ENCODE measurements around the gene PLEKHM3.
"Not testable (repeated sequence)": the region's sequence is repeated elsewhere in the genome, so short reads cannot be mapped to it uniquely, and the experiment has no call there.

The PLEKHM3 gene

DNA sequence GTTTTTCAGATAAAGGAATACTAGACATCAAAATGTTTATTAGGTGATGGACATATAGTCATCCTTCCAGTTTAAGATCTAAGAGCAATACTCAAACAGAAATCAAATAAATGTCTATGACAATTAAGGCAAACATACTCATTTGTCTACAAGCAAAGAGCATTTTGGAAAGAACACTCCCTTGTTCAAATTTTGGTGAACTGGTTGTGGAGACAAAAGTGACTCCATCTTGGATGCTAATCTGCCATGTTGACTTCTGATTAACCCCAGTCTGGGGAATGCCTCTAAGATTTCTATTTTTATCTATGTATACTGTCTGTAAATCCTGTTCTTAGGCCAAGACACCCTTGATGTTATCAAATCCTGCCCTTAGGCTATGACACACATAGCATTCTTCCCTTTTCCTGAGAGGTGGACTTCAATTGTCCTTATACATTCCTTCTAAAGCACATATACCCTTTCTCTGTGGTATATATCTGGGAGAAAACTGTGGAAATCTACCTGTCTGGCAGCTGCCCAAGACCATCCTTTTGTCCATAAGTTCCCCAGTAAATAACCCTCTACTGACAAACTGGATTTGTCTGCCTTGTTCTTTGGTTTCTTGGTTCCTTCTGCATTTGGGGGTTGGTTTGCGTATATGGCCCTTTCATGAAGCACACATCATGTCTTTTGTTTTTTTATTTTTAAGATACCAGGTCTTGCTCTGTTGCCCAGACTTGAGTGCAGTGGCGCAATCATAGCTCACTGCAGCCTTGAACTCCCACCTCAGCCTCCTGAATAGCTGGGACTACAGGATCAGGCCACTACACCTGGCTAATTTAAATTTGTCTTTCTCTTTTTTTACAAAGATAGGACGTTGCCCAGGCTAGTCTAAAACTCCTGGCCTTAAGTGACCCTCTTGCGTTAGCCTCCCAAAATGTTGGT lies 12.5 kb upstream of the PLEKHM3 start:
- DNase-seq = no peak

DNA sequence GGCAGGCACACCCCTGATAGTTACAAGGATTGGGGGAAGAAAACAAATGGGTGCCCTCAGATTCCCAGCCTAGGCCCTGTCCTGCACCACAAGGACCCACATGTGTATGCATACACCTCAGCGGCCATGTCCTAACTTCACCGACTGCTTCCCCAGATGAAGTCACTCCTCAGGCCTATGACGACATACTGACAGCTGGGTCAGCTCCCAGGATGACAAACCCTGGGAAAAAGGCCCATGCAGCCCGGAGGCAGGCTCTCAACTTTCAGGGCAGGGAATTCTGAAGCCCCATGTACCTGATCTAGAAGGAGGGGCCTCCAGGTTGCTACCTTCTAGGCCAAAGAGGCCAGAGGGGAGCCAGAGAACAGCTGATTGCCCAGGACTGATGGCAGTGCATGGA lies 11.0 kb upstream of the PLEKHM3 start:
- DNase-seq = no peak

DNA sequence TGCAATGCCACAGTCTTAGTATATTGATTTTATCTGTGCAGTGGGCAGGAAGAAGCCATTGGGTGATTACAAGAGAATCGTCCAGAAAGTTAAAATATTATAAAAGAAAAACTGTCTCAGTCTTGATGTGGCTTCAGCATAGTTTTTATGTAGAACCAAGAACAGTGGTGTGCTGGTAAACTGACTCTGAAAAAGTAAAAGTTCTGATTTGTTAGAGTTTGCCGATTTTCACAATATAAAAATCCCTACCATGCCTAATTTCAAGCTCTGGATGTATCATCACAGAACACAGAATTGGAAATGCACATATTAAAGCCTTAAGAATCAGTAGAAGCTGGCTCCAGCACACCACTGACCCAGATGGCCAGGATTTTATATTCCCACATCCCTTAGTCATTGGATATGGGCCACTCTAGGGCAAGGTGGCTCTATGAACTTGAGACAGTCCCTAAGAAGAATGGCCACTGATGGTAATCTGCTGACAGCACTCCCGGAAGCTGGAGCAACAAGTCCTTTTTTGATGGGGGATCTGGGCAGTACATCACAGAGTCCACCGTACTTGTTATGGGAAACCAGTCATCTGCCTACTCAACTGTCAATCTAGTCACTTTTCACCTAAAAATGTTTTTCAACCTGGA lies 9.3 kb upstream of the PLEKHM3 start:
- no peak for DNase-seq

DNA sequence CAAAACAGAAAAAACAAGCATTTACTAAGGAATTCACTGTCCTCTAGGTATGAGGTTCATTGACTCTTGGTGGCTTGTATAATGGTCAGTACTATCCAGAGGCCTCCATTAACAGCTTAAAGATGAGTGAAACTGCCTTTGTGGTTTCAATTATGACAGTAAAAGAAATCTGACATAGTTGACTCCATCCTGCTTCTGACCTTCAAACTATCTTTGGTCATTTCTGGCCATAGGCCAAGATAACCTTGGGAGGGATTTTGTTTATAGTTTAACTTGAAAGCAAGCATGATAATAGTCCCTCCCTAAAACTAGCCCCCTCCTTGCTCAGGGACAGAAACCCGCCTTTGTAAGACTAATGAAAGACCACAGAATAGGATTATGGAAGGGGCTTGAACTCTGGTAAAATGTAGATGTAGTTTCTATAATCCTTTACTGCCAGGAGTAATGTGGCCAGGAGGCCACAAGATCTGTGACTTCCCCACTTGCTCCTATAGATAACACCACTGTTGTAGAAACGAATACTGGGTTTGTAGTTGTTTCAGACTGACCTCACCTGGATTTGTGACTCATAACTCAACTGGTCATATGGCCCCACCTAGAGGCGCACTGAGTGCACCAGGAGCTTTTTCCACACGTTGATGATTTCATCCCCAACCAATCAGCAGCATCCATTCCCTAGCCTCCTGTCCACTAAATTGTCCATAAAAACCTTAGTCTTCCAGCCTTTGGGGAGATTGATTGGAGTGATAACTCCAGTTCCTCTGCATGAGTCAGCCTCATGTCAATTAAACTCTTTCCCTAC lies 8.6 kb upstream of the PLEKHM3 start:
- DNase-seq = peak; percentile 17

DNA sequence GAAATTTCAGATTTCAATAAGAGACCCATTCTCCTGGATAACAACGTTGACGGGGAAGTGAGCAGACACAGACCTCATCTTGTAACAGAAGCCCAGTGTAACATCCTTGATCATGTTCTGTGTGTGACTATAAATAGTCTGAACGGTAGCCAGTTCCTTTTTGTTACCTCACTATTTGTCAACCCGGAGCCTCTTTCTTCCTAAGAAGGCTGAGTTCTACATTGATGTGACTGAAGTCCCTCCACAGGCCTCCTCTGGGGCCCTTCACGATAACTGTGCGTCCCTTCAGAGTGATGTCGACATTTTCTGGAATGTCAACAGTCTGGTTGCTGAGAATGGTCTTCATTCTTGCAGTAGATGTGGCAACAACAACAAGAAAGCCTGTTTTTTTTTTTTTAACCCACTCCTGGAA lies 6.3 kb upstream of the PLEKHM3 start:
- DNase-seq = no peak

DNA sequence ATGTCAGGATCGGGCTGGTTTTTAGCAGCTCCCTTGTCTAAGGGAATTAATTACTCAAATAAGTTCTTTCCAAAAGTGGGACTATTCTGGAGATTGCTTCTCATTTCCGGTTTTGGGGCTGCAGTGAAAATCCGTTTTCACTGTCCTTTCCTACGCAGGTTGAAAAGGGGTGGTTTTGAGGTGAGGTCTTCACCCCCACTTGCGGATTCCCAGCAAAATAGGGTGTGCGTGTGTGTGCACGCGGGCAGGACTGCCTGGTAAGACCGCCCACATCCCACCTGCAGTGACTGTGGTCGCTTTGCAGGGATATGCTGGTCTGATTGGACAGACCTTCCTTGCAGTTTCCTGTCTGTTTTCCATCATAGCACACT lies 472 bp upstream of the PLEKHM3 start:
- no peak for DNase-seq

DNA sequence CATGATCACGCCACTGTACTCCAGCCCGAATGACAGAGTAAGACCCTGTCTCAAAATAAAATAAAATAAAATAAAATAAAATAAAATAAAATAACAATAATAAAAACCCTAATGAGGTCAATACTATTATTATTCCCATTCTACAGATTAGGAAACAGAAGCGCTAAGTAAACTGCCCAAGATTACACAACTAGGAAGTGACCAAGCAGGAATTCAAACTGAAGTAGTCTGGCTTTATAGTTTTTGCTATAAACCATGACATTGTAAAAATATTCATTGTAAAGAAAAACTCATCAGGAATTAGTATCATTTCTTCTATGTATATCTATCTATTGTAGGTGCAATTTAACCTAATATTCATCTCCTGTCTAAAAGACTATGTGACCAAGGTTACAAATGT lies 1.2 kb downstream of the PLEKHM3 start:
- DNase-seq = no peak

DNA sequence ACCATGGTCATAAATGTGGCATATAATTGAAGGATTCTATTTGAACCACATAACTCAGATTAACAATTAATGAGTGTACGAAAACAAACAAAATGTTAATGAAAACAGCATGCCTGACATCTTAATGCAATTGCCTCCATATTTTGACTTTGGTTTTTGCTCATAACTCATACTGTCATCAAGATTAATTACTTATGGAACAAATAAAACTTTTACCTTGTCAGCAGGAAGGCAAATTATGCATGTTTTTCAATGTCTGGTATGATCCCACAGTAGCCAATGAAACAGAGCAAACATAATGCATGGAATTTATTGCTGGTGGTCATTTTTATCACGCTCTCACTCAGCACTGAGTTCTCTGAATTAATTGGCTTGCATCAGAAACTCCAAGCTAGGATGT lies 5.1 kb downstream of the PLEKHM3 start:
- no peak for DNase-seq

DNA sequence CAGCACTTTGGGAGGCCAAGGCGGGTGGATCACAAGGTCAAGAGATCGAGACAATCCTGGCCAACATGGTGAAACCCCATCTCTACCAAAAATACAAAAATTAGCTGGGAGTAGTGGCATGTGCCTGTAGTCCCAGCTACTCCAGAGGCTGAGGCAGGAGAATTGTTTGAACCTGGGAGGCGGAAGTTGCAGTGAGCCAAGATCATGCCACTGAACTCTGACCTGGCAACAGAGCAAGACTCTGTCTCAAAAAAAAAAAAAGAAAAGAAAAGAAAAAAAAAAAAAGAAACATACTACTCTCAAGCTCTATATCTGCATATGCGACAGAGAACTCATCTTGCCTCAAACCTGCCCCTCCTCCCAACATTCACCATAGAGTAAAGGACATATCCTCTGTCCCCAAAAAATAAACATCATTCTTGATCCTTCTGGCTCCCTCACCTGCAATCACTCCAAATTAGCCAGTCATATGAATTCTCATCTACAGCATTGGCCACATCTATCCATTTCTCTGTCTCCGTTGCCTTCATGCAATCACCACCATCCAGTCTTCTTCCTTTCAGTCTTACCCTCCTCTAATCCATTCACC lies 7.1 kb downstream of the PLEKHM3 start:
- DNase-seq = not testable (repeated sequence)

DNA sequence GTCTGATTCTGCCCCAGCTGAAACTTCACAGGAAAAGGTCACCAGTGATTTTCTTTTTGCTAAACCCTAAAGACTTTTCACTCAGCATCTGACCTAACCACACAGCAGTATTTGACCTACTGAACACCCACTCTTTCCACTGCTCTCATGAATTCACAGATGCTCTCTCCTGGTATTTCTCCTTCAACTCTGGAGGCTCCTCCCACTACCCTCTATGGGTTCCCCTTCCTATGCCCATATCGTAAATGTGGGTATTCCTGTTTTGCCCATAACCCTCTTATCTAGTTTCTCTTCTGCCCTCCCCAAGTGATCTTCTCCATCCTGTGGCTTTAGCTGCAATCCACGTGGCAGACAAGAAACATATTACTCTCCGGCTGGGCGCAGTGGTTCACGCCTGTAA lies 7.6 kb downstream of the PLEKHM3 start:
- no peak for DNase-seq

DNA sequence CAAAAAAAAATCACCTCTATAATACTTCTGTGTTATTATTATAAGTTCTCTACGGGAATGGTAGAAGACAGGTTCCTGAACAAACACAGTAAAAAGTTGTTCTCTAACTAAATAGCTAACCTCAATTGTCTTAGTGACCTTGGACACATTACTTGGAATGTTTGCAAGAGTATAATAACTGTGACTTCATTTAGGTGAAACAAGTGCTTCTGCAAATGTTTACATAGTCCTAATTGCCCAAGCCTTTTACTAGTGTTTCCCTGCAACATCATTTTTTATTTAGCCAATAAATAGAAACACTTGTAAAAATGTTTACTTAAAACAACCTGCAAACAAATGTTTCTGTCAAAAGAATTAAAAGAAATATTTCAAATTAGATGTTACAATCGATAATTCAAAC lies 9.9 kb downstream of the PLEKHM3 start:
- peak; percentile 64 for DNase-seq

DNA sequence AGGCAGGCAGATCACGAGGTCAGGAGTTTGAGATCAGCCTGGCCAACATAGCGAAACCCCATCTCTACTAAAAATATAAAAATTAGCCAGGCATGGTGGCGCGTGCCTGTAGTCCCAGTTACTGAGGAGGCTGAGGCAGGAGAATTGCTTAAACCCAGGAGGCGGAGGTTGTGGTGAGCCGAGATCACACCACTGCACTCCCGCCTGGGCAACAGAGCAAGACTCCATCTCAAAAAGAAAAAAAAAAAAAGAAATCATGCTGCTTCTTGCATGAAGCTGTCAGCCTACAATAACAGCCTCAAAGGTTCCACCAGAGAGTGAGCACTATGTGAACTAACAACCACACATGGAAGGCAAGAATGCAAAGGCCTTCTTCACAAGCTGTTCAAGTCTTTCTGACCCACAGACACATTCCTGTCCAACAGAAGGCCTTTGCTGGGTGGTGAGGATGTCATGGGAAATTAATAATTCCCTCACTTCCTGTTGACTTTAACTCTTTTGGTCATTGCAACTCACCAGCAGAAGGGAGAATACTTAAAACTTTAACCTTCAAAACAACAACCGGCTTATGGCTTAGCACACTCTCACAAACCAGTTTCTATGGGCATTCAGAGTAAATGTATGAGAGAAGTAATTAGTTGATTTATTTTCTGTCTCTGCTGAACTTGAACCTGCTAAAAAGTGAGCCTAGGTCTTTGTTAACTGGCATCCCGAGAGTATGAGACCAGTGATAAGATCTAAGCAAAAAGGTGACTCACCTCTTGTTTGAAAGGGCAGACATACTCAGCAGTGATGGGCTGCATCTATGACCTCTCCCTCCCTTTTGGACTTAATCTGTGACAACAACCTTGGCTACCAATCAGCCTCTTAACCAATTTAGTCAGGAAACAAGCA lies 11.8 kb downstream of the PLEKHM3 start:
- DNase-seq = no peak

DNA sequence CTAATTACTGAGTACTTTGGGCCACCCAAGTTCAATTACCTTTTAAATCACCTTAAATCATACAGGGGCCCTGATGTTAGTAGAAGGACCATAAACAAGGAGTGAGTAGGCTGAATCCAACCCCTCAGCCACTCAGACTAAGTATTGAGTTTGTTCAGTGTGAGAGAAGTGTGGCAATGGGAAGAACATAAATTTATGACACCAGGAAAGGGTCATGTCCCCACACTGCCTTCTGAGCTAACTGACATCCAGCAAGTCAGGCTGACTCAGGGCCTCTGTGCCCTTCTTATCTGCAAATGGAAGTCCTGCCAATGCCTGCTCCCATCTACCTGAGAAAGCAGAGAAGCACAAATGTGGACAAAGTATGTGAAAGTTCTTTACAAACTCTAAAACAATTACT lies 12.9 kb downstream of the PLEKHM3 start:
- no peak for DNase-seq

DNA sequence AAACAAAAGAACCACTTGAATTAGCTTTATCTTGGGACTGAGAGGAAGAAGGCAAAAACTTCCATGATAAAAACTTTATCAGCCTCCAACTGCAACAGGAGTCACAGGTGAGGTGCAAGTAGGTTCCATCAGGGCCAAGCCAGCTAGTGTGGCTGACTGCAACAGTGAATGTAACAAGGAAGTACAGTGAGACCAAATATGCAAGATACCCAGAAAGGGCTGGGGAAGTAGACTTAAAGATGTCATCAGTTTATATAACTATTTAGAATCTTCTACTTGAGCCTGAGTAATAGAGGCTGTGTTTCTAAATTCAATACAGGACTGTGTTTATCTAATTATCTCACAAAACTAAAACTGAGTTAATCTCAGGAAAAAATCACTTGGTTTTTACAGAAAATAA lies 14.8 kb downstream of the PLEKHM3 start:
- DNase-seq = no peak

DNA sequence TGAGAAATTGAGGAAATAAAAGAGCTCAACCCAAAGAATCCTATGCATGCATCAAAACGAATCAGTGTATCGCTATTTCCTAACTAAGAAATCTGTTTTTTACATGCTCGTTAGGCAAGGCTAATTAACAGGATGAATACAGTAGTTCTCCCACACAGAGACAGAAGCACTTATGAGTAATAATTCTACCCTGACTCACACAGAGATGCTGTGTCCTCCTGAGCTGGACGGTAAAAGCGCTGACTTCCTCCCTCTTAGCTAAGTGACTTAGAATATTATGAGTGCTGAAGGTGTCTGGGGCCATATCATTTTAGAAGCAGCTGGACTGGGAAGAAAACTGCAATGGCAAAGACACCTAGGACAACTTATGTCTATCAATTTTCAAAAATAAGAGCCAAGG lies 18.5 kb downstream of the PLEKHM3 start:
- DNase-seq = no peak

DNA sequence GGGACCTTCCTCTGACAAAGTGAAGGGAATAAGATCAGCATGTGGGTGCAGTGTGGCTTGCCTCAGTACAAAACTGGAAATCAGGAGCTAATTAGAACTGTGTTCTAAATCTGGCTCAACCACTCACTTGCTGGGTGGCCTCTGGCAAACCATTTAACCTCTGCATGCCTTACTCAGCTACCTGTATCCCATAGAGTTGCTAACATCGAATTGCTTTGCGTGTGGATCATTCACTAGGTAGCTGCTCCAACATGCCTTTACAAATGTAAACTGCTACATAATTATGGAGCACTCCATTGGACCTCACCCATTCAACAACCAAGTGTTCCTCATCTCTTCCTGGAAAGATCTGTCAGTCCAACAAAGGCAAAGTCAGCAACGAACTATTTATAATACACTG lies 19.0 kb downstream of the PLEKHM3 start:
- DNase-seq = no peak

DNA sequence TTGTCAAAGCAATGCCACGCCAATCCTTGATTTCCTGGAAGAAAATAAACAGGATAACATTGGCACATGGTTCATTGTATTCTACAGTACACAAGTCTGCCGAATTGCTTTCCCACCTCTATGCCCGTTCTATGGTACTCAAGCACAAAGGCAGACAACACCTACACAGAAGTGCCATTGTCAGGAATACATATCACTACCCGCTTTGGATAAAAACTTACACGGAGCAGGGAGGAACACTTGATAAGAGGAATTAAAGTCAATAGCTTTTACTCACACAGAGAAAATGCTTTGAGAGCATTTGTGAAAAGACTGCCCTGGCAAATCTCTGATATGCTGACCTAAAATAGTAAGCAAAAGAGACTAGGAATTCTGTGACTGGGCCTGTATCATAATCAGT lies 23.4 kb downstream of the PLEKHM3 start:
- DNase-seq = no peak

DNA sequence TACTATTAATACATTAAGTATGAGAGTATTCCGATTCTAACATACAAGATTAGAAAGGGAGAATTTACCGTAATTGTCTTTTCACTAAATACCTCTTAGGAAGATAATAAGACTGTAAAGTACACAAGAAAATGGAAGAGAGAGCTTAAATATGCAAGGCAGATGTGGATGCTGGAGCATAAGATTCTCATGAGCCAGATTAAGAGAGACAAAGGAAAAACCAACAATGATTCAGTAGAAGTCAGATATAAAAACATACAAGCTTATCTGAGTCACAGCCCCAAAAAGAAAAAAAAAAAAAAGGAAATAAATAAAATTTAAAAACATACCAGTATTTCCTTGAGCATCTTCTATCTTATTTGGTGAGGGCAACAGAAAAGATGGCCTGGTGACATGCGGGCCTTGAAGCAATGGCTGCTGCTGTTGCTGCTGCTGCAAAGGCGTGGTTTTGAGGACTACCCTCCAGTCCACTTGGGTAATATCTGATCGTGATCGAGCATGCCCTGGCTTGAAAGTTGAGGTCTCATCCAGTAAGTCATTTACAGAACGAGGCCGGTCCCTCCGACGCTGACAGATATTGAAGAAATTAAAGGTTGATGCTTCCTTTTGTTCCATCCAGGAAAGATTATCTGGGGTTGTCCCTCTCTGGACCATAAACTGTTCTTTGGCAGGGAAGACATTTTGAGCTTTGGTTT lies 24.5 kb downstream of the PLEKHM3 start:
- DNase-seq = no peak

DNA sequence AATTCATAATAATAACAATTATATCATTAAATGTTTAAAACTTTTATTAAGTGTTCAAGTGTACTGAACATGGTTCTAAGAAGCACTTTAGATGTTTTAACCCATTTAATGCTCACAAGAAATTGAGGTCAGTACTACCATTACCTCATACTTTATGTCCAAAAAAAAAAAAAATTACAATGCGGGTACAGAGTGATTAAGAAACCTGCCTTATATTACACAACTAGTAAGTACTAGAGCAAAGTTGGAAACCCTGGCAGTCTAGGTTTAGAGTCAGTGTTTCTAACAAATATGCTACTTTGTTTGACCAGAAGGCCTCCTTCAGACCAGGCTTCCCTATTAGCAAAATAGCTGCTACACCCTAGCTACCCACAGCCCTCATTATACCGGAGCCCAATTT lies 28.5 kb downstream of the PLEKHM3 start:
- DNase-seq = no peak

DNA sequence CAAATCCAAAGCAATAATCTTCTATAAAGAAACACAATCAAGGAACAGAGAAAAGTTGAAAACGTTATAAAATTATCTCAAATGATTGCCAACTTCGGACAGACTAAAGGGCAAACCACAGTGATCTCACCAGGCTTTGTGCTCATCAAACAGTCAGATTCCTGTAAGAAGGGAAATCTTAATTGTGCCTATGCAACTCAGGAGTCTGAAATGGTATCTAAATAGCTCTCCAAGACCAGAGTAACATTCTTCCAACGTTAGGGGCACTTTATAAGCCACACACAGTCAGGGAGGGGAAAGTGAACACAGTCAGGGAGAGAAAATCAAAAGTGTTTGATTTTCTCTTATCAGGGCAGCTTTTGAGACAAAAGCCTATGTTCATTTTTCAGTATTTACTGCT lies 29.4 kb downstream of the PLEKHM3 start:
- no peak for DNase-seq

DNA sequence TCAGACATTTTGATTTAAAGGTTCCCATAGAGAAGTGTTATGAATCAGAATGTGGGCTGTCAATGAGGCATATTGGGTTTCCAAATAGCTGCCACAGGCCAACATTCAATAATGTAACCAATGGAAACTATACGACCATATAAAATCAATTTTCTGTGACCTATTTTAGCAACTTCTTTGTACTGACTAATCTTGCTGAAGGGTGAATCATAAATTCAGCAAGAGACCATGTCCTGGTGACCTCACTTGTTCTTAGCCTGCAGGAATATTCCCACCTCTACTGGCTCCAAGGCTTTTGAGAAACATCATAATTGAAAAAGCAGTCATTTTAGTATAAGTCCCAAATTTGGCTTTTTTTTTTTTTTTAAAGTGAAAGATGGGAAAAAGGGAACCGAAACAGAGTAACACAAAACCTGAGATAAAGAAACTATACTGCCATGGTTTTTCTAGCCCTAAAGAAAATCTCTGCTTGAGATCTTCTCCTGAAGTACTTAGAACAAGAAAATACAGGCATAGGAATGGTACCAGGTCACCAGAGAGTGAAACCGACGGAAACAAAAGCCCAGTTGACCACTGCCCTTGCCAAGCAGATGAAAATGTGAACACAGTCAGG lies 32.1 kb downstream of the PLEKHM3 start:
- DNase-seq = no peak

All from NCI-H2029 (cell line).